Liver (tissue), 3 donors: ENCODE results near the gene TTC23.

Source experiments
- EGR1 ChIP-seq, 2 donors: IDR thresholded peaks; 2 replicates each; pipeline ENCODE4 v1.6.1; 2016 to 2018; ENCODE audit warnings: antibody characterized with exemption in 2 of 2, low read depth in 2 of 2
- NR2F2 ChIP-seq: IDR thresholded peaks from 2 replicates; pipeline ENCODE4 v1.6.1; 2016; ENCODE audit warnings: antibody characterized with exemption
- RAD21 ChIP-seq, 2 donors: IDR thresholded peaks; 2 replicates each; pipeline ENCODE4 v1.6.1; 2016; ENCODE audit warnings: antibody characterized with exemption in 2 of 2, mild to moderate bottlenecking in 2 of 2
- RXRA ChIP-seq, 2 donors: IDR thresholded peaks; 2 replicates each; pipeline ENCODE4 v1.6.1; 2017 to 2018; ENCODE audit warnings: antibody characterized with exemption in 2 of 2, mild to moderate bottlenecking in 1 of 2
- SP1 ChIP-seq: IDR thresholded peaks from 2 replicates; pipeline ENCODE4 v1.6.1; 2018; ENCODE audit warnings: antibody characterized with exemption, mild to moderate bottlenecking
- TAF1 ChIP-seq: conservative IDR thresholded peaks from 2 replicates; pipeline ENCODE4 v1.6.1; 2016; ENCODE audit warnings: antibody characterized with exemption, mild to moderate bottlenecking
- YY1 ChIP-seq: IDR thresholded peaks from 2 replicates; pipeline ENCODE4 v1.6.1; 2016; ENCODE audit warnings: antibody characterized with exemption, mild to moderate bottlenecking
- TF ChIP-seq, protein P1 (sequence below): fragments of 150-350 bp; IDR thresholded peaks from 2 replicates; pipeline ENCODE4 v1.5.1; 2017; ENCODE audit warnings: improper control_type of control experiment, low read depth, low read length; ENCODE audit not compliant: missing input control
- TF ChIP-seq, protein P2 (sequence below): IDR thresholded peaks from 2 replicates; pipeline ENCODE4 v1.6.1; 2016; ENCODE audit warnings: antibody characterized with exemption
- TF ChIP-seq, protein P3 (sequence below): IDR thresholded peaks from 2 replicates; pipeline ENCODE4 v1.6.1; 2016; ENCODE audit warnings: antibody characterized with exemption, mild to moderate bottlenecking
- donor health status: healthy.
- donor health status: healthy.

- TF ChIP-seq, protein P1, sequence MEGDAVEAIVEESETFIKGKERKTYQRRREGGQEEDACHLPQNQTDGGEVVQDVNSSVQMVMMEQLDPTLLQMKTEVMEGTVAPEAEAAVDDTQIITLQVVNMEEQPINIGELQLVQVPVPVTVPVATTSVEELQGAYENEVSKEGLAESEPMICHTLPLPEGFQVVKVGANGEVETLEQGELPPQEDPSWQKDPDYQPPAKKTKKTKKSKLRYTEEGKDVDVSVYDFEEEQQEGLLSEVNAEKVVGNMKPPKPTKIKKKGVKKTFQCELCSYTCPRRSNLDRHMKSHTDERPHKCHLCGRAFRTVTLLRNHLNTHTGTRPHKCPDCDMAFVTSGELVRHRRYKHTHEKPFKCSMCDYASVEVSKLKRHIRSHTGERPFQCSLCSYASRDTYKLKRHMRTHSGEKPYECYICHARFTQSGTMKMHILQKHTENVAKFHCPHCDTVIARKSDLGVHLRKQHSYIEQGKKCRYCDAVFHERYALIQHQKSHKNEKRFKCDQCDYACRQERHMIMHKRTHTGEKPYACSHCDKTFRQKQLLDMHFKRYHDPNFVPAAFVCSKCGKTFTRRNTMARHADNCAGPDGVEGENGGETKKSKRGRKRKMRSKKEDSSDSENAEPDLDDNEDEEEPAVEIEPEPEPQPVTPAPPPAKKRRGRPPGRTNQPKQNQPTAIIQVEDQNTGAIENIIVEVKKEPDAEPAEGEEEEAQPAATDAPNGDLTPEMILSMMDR, result no peak
- TF ChIP-seq TAF1 (no peak), EGR1 (IDR thresholded peaks at IDR 0.05; ENCODE audit: low read depth in 2 of 2) (no peak), SP1 (no peak), RAD21 (IDR thresholded peaks at IDR 0.05) (no peak), YY1 (no peak), RXRA (IDR thresholded peaks at IDR 0.05) (no peak), NR2F2 (no peak)
- TF ChIP-seq, protein P2, sequence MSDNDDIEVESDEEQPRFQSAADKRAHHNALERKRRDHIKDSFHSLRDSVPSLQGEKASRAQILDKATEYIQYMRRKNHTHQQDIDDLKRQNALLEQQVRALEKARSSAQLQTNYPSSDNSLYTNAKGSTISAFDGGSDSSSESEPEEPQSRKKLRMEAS, result no peak
- TF ChIP-seq, protein P3, sequence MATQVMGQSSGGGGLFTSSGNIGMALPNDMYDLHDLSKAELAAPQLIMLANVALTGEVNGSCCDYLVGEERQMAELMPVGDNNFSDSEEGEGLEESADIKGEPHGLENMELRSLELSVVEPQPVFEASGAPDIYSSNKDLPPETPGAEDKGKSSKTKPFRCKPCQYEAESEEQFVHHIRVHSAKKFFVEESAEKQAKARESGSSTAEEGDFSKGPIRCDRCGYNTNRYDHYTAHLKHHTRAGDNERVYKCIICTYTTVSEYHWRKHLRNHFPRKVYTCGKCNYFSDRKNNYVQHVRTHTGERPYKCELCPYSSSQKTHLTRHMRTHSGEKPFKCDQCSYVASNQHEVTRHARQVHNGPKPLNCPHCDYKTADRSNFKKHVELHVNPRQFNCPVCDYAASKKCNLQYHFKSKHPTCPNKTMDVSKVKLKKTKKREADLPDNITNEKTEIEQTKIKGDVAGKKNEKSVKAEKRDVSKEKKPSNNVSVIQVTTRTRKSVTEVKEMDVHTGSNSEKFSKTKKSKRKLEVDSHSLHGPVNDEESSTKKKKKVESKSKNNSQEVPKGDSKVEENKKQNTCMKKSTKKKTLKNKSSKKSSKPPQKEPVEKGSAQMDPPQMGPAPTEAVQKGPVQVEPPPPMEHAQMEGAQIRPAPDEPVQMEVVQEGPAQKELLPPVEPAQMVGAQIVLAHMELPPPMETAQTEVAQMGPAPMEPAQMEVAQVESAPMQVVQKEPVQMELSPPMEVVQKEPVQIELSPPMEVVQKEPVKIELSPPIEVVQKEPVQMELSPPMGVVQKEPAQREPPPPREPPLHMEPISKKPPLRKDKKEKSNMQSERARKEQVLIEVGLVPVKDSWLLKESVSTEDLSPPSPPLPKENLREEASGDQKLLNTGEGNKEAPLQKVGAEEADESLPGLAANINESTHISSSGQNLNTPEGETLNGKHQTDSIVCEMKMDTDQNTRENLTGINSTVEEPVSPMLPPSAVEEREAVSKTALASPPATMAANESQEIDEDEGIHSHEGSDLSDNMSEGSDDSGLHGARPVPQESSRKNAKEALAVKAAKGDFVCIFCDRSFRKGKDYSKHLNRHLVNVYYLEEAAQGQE, result no peak
Measured at GRCh38 chr15:99129644-99130043, 119.7 kb downstream of the TTC23 start.
